Vagina (tissue), 2 donors: ENCODE results near the gene DDX39B.

ENCODE experiments used
- CTCF ChIP-seq, 3 experiments: fragments of 450-650 bp in 2 of 3; fragments of 200-600 bp in 1 of 3; sonication (generic) in 1 of 3; IDR thresholded peaks; one replicate each; pipeline ENCODE4 v1.5.1; 2017 to 2019; ENCODE audit warnings: antibody characterized with exemption in 3 of 3, mild to moderate bottlenecking in 2 of 3, moderate library complexity in 2 of 3
- POLR2A ChIP-seq, 2 donors: fragments of 450-650 bp; IDR thresholded peaks; one replicate each; pipeline ENCODE4 v1.6.1; 2017; ENCODE audit warnings: antibody characterized with exemption in 2 of 2, mild to moderate bottlenecking in 2 of 2, moderate library complexity in 2 of 2
- POLR2AphosphoS5 ChIP-seq, 2 donors: sonication (generic); formaldehyde crosslinking; IDR thresholded peaks; one replicate each; pipeline ENCODE4 v1.9.0; 2017; ENCODE audit warnings: antibody characterized with exemption in 2 of 2, mild to moderate bottlenecking in 2 of 2, low read depth in 1 of 2; ENCODE audit not compliant: insufficient read depth in 1 of 2

GRCh38 chr6:31560697-31561058 is 18.9 kb upstream of the DDX39B start:
- TF ChIP-seq CTCF (IDR thresholded peaks at IDR 0.05): no peak
- TF ChIP-seq POLR2A (IDR thresholded peaks at IDR 0.05): no peak
- TF ChIP-seq POLR2AphosphoS5 (IDR thresholded peaks at IDR 0.05; ENCODE audit: insufficient read depth in 1 of 2, low read depth in 1 of 2): no peak
